Renal cortical epithelial cell (primary cell): ENCODE measurements around the gene NELL1. TPM values are rescaled to one million over a fixed set of nuclear protein-coding genes. Genes with fewer than 3 reads are reported as not detected.

Experiments
- DNase-seq: peaks from one replicate; pipeline ENCODE4 v3.0.0-alpha.2; 2011; ENCODE audit warnings: low read depth
- total RNA-seq: library from RNA; depleted of rRNA; stranded (reverse); fragments of >200 nt; gene quantifications from 2 replicates; pipeline ENCODE4 v1.2.3, GENCODE V29; 2014

Gene NELL1
- total RNA-seq, 1 donor from 2014 or later = not detected

DNA sequence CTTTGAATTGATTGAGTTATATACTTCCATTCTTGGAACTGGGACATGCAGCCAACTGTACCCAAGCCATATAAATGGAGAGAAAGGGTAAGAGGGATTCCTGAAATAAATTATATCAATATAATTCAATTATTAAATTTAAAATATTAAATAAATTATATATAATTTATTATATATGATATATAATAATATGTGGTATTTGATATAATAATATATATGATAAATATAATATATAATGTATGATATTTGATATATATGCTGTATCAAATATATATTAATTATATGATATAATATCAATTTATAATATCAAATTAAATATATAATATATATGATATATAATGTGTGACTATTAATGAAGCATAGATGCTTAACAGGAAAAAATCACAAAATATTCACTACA is 677.0 kb downstream of the NELL1 start:
- no peak for DNase-seq

DNA sequence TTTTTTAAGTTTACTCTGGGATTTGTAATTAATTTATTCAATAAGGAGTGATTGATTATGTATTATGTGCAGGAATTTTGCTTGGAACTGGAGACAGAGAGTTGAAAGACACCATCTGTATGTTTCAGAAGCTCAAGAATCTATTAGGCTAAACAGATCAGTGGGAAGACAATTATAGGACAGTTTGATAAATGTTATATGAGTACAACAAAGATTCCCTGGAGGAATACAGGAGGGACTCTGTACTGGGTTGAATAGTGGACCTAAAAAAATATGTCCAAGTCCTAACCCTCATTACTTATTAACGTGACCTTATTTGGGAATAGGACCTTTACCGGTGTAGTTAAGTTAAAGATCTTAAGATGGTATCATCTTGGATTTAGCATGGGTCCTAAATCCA is 681.2 kb downstream of the NELL1 start:
- DNase-seq = no peak

DNA sequence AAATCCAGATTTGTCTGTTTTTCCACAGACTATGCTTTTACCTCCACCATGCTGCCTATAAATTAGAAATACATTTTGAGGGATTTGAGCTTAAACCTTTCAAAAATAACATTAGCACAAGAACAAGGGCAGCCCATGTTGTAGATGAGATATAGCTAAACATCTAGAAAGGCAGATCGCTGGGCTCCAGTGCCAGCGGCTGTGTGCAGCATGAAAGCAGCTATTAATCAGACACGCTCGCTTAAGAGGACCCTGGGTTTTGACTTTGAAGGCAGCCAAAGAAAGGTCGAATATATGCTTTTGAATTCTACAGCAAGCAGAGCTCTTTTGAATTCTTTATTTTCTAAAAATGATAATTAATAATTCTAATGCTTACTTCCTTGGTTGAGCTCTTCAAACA is 684.0 kb downstream of the NELL1 start:
- DNase-seq = no peak

DNA sequence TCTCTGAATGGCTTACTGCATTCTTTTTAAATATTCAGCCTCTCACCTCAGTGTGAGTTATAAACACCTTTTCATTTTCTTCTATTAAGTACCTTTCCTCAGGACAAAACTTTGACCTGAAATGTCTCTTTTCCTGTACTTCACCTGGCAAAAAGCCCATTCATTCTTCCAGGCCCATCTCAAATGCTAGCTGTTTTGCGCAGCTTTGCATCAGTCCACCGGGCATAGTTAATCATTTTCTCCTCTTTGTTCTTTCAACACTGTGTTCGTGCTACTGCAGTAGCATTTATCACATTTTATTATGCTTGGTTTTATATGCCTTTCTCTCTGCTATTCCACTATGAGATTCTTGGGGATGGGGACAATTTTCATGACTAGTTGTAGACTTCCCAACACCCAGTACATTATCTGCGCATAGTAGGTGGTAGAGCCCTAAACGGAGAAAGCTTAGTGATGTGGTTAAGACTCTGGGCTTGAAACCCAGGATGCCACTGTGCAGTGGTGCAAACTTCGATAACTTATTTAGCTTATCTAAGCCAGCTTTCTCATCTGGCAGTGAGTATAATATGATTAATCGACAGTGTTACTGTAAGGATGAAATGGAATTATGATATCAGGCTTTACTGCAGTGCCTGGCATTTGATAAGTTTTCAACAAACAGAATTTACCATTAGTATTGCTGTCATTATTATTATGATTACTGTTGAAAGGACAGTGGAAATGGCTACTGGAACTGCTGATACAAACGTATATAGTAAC is 695.7 kb downstream of the NELL1 start:
- peak; percentile 90 for DNase-seq

DNA sequence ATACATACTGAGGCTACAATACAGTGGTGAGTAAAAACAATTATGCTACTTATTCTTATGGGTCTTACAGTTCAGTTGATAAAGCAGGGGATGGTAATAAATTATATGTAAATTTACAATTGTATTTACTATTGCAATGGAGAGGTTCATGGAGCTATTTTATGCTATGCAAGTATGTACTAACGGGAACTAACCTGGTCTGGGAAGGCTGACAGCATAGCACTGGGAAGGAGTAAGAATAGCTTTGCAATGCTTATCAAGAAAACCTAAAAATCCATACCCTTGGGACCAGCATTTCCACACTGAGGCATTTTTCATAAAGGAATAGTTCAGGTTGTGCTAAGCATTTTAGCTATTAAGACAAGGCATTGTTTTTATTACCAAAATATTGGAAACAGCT is 700.6 kb downstream of the NELL1 start:
- no peak for DNase-seq

DNA sequence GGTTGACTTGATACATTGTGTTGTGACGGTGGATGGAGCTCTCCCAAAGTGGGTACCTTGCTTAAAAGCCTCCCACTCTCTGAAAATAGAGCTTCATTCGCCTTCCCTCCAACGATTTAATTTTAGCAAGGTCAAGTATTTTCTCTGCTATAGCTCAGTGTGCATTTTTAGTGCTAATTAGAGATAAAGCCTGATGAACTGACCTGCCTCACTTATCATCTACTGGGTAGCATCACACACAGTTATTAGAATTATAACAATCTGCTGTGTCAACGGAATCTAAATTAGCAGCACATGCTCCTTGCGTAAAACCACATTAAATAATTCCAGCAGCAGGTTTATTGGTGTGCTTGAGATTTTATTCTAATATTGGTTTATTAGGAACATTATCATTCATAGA is 701.7 kb downstream of the NELL1 start:
- DNase-seq = no peak

DNA sequence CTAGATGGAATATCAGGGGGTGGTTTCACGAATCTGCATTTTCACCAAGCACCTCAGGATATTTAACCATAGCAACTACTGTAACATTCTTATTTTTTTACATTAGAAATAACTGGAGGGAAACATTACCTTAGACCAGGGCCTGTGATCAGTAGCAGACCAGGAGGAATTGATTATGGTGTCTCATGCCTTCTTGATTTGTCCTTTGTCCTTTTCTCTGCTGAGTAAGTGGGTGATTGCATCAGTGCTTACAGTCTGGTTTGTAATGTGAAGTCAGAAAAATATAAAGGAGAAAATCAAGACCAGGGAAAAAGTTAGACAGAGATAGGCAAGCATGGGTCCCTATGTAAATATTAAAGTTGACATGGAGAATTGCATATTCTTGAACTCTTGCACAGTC is 703.3 kb downstream of the NELL1 start:
- peak; percentile 35 for DNase-seq

DNA sequence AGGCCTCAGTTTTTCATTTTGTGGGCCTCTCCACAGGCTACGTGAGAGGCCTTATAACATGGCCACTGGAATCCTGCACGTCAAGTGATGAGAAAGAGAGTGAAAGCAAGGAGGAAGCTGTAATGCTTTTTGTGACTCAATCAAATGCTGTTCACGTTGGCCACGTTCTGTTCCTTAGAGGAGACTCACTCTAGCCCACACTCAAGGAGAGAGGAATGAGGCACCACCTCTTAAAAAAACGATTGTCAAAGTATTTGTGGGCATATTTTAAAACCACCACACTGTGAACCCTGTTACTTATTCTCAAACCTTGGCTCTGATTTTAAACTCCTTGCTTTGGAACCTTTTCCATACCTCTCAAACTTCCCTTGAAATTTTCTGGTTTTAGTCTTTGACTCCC is 705.0 kb downstream of the NELL1 start:
- peak; percentile 78 for DNase-seq

DNA sequence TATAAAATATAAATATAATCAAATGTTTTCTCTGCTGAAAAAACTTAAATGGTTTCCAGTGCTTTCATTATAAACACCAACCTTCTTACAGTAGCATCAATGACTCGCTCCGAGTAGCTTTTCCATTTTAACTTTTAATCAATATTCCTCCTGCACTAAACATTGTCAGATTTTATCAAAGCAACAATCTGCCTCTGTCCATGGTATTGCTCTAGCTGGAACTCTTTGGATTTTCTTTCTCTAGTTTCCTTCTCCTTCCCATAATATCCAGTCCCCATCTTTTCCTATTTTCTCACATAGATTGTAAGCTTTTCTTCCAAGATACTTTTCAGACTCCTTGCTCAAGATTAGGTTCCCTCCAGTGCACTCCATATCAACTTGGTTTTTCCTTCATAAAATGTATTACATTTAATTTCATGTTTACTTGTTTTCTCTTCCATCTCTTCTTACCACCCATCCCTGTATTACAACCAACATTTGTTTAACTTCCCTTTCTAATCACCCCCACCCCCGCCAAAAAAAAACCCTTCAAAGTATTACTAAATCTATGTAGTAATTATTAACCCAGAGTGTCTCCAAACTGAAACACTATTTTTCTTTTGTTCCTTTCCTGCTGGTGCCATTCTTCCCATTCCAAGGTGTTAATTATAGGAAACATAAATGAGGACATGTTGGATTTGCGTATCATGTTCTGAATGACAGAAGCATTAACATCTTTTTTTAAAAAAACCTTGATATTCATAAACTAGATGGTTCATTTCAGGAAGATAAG is 716.5 kb downstream of the NELL1 start:
- DNase-seq = peak; percentile 57

DNA sequence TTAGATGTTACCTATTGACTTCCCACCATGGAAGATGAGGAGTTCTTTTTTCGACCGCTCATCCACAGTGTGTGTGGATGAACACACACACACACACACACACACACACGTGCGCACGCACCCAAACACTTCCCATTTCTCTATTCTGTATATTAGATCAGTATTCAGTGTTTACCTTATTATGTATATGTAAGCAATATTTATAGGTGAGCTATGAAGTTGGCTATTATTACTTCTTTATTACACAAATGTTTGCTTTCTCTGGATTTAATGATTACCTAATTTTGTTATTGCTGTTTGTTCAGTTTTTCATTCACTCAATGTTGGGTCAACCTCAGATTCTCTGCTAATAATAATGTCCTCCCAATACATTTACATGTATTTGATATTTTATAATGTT is 721.0 kb downstream of the NELL1 start:
- DNase-seq = no peak

DNA sequence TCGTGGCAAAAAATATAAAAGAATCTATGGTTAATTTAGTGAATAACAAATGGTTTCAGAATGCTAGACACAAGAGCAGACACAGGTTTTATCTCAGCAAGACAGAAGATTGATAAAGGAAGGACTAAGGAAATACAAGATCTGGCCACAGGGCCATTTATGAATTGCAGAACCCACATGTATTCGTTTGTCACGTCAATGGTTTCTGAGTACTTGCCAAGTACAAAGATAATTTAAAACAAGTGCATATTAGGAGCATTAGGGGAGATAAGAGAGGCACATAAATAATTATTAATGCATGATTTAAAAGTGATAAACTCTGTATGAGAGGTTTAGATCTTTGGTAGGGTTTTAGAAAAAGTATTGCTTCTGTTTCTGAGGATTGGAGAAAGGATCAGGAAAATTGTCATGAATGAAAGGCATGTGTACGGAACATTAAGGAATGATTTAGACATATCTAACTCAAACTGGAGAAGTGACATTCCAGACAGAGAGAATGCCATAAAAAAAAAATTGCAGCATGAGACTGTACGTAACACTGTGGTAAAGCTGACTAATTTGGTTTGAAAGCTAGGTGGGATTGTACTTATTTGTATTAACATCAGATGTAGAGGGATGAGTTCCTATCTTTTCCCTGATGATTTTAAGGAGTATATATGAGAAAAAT is 727.1 kb downstream of the NELL1 start:
- DNase-seq = no peak

DNA sequence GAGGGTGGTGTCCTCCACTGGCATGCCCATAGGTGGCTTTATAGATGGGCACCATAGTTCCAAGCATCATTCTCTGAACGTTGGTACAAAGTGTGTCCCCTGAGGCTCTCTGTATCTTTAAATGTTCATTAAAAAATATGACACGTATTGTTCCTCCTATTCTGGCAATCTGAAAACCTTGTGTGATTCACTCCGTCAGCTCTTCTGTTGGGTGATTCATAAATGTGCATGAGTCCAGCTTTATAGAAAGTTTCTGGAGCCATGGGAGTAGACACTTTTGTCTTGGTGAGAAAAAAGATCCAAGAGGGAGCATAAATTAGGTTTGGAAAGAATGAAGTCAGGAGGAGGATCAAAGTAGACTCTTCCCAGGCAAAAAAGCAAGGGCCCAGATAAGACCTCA is 728.8 kb downstream of the NELL1 start:
- DNase-seq = no peak

DNA sequence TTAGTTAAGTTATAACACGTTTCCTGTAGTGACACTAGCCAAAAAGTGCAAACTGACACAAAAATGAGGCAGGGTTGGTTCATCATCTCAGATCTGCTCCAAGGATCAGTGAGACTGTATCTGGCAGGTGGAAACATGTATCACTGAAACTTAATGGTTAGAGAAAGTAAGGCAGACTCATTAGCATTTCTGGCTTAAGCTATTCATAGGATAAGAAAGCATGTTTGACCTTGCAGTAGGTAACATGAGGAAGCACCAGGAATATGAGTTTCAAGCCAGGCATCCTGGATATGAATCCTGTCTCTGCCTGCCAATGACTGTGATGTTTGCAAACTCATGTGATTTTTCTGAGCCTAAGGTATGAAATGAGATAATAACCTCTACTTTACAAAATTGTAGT is 732.1 kb downstream of the NELL1 start:
- DNase-seq = no peak

DNA sequence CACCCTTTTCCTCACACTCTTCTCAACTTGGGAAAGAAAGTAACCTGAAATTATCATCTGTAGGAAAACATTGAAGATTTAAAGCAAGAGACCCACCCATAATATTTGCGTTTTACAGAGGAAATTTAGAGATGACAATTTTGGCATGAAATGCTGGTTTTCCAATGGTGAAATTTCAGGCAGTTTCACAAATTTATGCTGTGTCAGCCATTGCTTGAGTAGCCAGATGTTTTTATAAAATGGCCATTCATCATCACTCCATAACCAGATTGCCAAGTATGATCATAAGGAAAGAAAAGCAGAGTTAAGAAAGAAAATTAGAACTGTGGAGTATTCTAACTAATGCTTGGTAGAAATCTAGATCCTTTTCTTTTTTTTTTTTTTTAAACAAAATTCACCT is 732.9 kb downstream of the NELL1 start:
- DNase-seq = no peak

DNA sequence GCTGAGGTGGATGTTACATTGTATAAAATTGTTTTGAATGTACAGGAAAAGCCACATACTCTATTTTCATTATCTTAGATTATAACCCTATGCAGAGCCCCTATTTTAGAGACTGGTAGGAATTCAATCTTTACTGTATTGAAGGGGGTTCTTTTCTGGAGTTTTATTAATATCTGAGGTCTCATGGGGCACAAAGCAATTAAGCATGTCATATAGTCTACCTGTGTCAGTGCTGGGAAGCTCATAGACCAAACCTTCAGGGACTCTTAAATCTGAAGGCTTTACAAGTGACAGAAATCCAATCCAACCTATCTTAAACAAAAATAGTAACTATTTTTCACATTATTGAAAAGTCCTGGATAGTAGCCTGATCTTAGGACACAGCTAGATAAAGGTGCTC is 733.7 kb downstream of the NELL1 start:
- no peak for DNase-seq

DNA sequence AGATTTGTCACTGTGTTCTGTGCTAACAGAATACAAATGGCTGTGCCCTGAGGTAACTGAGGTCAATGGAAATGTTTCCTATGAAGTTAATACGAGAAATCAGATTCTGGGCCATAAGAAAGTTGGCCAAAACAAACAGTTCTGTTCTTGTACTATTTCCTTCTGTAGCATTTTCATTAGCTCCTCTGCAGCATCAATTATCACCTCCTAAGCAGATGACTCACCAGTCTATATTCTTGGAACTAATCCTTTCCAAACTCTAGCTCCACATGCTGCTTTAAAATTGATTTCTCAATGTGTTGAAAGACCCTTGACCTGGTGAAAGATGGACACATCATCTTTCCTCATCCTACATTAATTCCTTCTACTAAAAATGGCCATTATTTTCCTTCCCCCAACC is 736.0 kb downstream of the NELL1 start:
- peak; percentile 59 for DNase-seq

DNA sequence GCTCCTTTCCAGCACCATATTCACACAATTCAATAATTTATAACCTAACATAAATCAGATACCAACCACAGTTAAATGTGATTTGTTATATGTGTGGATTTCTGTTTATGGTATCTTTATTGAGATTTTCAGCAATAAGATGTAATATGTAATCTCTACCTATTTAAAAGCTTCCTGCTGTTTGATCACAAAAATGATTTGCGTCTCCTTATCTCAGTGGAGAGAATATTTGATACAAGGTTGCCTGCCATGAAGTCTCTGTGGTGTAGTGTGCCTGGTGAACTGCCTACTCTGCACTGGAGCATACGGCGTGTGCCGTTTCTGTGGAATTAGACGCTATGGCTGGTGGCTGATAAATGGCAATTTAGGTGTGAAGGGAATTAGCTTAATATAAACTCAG is 741.1 kb downstream of the NELL1 start:
- DNase-seq = no peak

DNA sequence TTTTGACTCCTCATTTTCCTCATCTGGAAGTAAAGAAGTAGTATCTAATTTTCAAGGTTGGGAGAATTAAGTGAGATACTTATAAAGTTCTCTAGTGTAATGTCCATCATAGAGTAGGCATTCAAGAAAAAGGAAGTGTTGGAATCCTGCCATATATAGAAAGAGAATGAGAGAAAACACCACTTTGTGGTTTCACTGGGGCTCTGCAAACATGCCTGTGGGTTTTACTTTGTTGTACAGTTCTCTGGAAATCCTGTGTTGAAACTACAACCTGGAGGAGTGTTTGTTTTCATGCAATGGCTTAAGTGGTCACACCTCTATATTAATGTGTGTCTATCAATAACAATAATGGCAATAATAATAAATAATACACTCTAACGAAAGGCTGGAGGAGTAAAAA is 741.7 kb downstream of the NELL1 start:
- DNase-seq = peak; percentile 83

DNA sequence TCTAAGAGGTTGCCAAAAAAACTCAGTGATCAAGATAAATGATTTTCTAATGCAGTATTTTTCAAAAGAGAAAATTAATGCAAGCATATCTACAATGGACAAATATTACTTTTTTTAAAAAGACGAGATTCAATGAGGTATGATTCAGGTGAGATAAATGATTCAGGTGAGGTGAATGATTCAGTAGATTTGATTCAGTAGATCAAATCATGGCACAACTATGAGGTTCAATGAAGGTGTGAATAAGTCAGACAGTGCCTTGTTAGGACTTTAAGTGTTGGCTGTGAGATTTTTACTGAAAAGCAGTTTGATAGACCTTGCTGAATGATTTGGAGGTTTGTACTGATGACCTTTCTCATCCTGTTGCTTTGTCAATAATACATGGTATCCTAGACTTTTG is 742.2 kb downstream of the NELL1 start:
- DNase-seq = no peak

DNA sequence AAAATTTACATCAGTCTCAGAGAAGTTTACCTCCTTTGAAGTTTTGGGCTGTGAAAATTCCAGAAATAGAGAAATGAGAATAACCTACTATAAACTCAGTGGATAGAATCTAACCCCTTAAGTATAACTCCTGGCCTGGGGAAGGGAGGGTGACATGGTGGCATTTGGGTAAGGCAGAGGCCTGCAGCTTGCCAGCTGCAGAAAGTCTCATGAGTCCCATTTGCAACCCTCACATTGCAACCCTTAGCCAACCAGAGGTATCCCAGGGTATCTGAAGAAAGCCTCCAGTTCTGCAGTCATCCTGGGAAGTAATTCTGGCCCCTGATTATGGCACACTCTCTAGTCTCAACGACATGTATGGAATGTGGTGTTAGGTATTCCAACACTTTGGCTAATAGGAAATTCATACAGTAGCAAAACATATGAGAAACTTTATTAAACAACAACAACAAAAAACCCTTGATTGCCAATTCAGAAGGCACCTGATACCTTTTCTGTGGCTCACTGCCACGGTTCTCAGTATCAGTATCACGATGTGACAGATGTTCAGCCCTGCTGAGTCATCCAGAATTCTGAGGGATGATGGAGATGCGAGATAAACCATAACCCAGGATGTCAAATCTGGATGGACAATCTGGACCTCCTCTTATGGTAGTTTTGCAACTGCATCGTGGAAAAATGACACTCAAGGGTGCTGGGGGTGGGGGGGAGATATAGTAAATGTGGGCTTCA is 743.4 kb downstream of the NELL1 start:
- no peak for DNase-seq

DNA sequence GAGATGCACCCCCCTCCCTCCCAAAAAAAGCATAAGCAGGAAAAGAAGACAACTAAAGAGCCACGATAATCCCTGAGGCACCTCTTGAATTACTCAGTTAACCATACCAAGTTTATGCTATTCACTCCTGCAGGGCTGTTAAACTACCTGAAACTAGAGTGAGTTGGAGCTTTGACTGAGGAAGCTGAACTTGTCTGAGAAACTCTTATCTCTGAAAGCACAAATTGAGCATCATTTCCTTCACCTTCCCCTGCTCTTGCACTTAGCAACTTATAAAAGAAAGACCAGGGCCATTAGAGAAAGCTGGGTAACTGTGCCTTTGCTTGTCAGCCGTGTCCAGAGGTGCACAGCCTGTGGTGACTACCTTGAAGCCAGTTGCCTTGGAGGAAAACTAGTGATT is 745.6 kb downstream of the NELL1 start:
- DNase-seq = no peak

DNA sequence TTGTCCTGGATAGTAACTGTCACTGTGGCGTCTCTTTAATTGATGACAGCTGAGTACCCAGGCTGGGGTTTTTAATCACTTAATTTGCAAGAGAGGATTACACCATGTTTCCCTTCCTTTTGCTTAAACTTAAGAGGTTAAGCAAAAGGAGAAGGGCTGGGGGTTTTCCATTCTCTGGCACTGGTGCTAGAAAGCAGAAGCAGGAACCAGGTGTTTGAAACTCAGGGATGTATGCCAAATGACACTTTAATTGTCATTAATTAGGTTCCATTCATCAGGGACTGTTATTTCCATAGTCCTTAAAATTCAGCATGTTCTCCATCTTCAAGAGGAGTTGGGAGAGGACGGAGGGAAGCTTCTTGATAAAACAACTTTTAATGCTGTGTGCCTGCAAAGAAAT is 746.2 kb downstream of the NELL1 start:
- DNase-seq = no peak
